H9 (cell line): ENCODE data around the gene DUSP6. TPM values are rescaled to one million over a fixed set of nuclear protein-coding genes. Genes with fewer than 3 reads are reported as not detected.

ENCODE experiments used
- DNase-seq: peaks from one replicate; pipeline ENCODE4 v3.0.0-alpha.2; 2017
- H2AFZ ChIP-seq: one replicate; pipeline ENCODE4 v1.6.1; 2013; ENCODE audit warnings: mild to moderate bottlenecking, low read length, control low read depth, moderate library complexity
- H2AK5ac ChIP-seq: 2 replicates; pipeline ENCODE4 v1.6.1; 2013; ENCODE audit warnings: low read length, control low read depth, mixed read lengths; ENCODE audit not compliant: insufficient read length
- H2BK120ac ChIP-seq: one replicate; pipeline ENCODE4 v1.6.1; 2013; ENCODE audit warnings: low read depth, mild to moderate bottlenecking, low read length, control low read depth, inconsistent platforms; ENCODE audit not compliant: poor library complexity, severe bottlenecking
- H2BK12ac ChIP-seq: 2 replicates; pipeline ENCODE4 v1.6.1; 2013; ENCODE audit warnings: low read length, control low read depth, mixed read lengths, low read depth; ENCODE audit not compliant: insufficient read length
- H2BK15ac ChIP-seq: 2 replicates; pipeline ENCODE4 v1.6.1; 2013; ENCODE audit warnings: low read depth, low read length, control low read depth
- H2BK20ac ChIP-seq: one replicate; pipeline ENCODE4 v1.6.1; 2013; ENCODE audit warnings: low read depth, mild to moderate bottlenecking, low read length, control low read depth, inconsistent platforms; ENCODE audit not compliant: poor library complexity, severe bottlenecking
- H2BK5ac ChIP-seq: 2 replicates; pipeline ENCODE4 v1.6.1; 2013; ENCODE audit warnings: low read length, control low read depth, mixed read lengths; ENCODE audit not compliant: insufficient read length
- H3K14ac ChIP-seq: 2 replicates; pipeline ENCODE4 v1.6.1; 2013; ENCODE audit warnings: low read length, control low read depth; ENCODE audit not compliant: insufficient read depth
- H3K18ac ChIP-seq: 2 replicates; pipeline ENCODE4 v1.6.1; 2013; ENCODE audit warnings: low read depth, mild to moderate bottlenecking, mixed read lengths, low read length, control low read depth; ENCODE audit not compliant: insufficient read length
- H3K23ac ChIP-seq: 2 replicates; pipeline ENCODE4 v1.6.1; 2013; ENCODE audit warnings: low read length, control low read depth, mixed read lengths, low read depth; ENCODE audit not compliant: insufficient read length
- H3K23me2 ChIP-seq: 2 replicates; pipeline ENCODE4 v1.6.1; 2013; ENCODE audit warnings: low read depth, mild to moderate bottlenecking, mixed read lengths, low read length, control low read depth; ENCODE audit not compliant: insufficient read length, poor library complexity, severe bottlenecking
- H3K27ac ChIP-seq: 2 replicates; pipeline ENCODE4 v1.5.1; 2013; ENCODE audit warnings: low read length, control low read depth, mixed read lengths, low read depth; ENCODE audit not compliant: insufficient read length
- H3K27me3 ChIP-seq: 2 replicates; pipeline ENCODE4 v1.6.1; 2013; ENCODE audit warnings: low read length, control low read depth, inconsistent platforms; ENCODE audit not compliant: insufficient read depth
- H3K4ac ChIP-seq: 2 replicates; pipeline ENCODE4 v1.6.1; 2013; ENCODE audit warnings: low read depth, mild to moderate bottlenecking, control low read depth, inconsistent platforms, low read length, moderate library complexity
- H3K4me1 ChIP-seq: 2 replicates; pipeline ENCODE4 v1.6.1; 2013; ENCODE audit warnings: low read length, control low read depth, inconsistent platforms; ENCODE audit not compliant: insufficient read depth
- H3K4me2 ChIP-seq: 2 replicates; pipeline ENCODE4 v1.6.1; 2013; ENCODE audit warnings: low read length, control low read depth, mixed read lengths; ENCODE audit not compliant: insufficient read length, insufficient read depth
- H3K56ac ChIP-seq: 2 replicates; pipeline ENCODE4 v1.6.1; 2013; ENCODE audit warnings: low read depth, mild to moderate bottlenecking, mixed read lengths, low read length, control low read depth; ENCODE audit not compliant: insufficient read length
- H3K79me1 ChIP-seq: 2 replicates; pipeline ENCODE4 v1.6.1; 2013; ENCODE audit warnings: low read depth, mild to moderate bottlenecking, moderate library complexity, low read length, control low read depth, inconsistent platforms; ENCODE audit not compliant: insufficient read depth, poor library complexity, severe bottlenecking
- H3K79me2 ChIP-seq: 2 replicates; pipeline ENCODE4 v1.6.1; 2013; ENCODE audit warnings: low read length, control low read depth, inconsistent platforms; ENCODE audit not compliant: insufficient read depth
- H3K9ac ChIP-seq: 2 replicates; pipeline ENCODE4 v1.6.1; 2013; ENCODE audit warnings: low read length, control low read depth, mixed read lengths; ENCODE audit not compliant: insufficient read length; ENCODE audit errors: extremely low read depth
- H3K9me3 ChIP-seq: one replicate; pipeline ENCODE4 v1.6.1; 2013; ENCODE audit warnings: low read depth, low read length, inconsistent platforms; ENCODE audit not compliant: control insufficient read depth
- H3T11ph ChIP-seq: one replicate; pipeline ENCODE4 v1.6.1; 2013; ENCODE audit warnings: mild to moderate bottlenecking, low read length, control low read depth, inconsistent platforms
- H4K20me1 ChIP-seq: one replicate; pipeline ENCODE4 v1.6.1; 2013; ENCODE audit not compliant: control insufficient read depth, insufficient read length, insufficient read depth
- H4K5ac ChIP-seq: 2 replicates; pipeline ENCODE4 v1.6.1; 2013; ENCODE audit warnings: low read depth, mild to moderate bottlenecking, mixed read lengths, low read length, control low read depth; ENCODE audit not compliant: insufficient read length
- H4K8ac ChIP-seq: replicated peaks from 2 replicates; pipeline ENCODE4 v1.6.1; 2013; ENCODE audit warnings: low read length, control low read depth, mixed read lengths, low read depth; ENCODE audit not compliant: insufficient read length
- H4K91ac ChIP-seq: 2 replicates; pipeline ENCODE4 v1.6.1; 2013; ENCODE audit warnings: low read depth, mild to moderate bottlenecking, moderate library complexity, mixed read lengths, low read length, control low read depth; ENCODE audit not compliant: insufficient read length
- H3K27ac Mint-ChIP-seq, 3 experiments: 2 replicates in 2 of 3; 3 replicates in 1 of 3; pipeline ENCODE4 v1.8.0; 2020 to 2021; ENCODE audit warnings: mixed read lengths in 3 of 3, mild to moderate bottlenecking in 1 of 3, moderate library complexity in 1 of 3
- H3K27me3 Mint-ChIP-seq: 2 replicates; pipeline ENCODE4 v1.8.0; 2021; ENCODE audit warnings: low read depth, mild to moderate bottlenecking, moderate library complexity, mixed read lengths
- H3K36me3 Mint-ChIP-seq, 3 experiments: 2 replicates in 2 of 3; 3 replicates in 1 of 3; pipeline ENCODE4 v1.8.0; 2020 to 2021; ENCODE audit warnings: low read depth in 3 of 3, mixed read lengths in 3 of 3; ENCODE audit not compliant: insufficient read depth in 1 of 3
- H3K4me1 Mint-ChIP-seq, 2 experiments: 2 replicates each; pipeline ENCODE4 v1.8.0; 2020; ENCODE audit warnings: mixed read lengths in 2 of 2
- H3K4me3 Mint-ChIP-seq, 2 experiments: 2 replicates in 1 of 2; 3 replicates in 1 of 2; pipeline ENCODE4 v1.8.0; 2020 to 2021; ENCODE audit warnings: mild to moderate bottlenecking in 2 of 2, mixed read lengths in 2 of 2, moderate library complexity in 1 of 2
- H3K9me3 Mint-ChIP-seq, 2 experiments: 2 replicates in 1 of 2; 3 replicates in 1 of 2; pipeline ENCODE4 v1.8.0; 2020; ENCODE audit warnings: mild to moderate bottlenecking in 2 of 2, mixed read lengths in 2 of 2, moderate library complexity in 1 of 2
- CTCF ChIP-seq: fragments of 200-600 bp; sonication (generic); conservative IDR thresholded peaks from 3 replicates; pipeline ENCODE4 v1.8.0; 2021; ENCODE audit warnings: antibody characterized with exemption, mild to moderate bottlenecking
- WGBS: extraction: QIAGEN DNeasy Blood & Tissue Kit; methylation state at CpG from one replicate; pipeline ENCODE4 v1.1.7; 2013; ENCODE audit warnings: missing lambda C conversion rate, low lambda C conversion rate, mixed read lengths; ENCODE audit not compliant: insufficient read length; ENCODE audit errors: extremely low coverage; 5-methylcytosine and 5-hydroxymethylcytosine counted together
- total RNA-seq: library from RNA; stranded (reverse); gene quantifications from 2 replicates; pipeline ENCODE4 v1.2.1, GENCODE V29; 2021

Gene DUSP6
- total RNA-seq, 1 experiment from 2014 or later: 35.3 TPM

DNA sequence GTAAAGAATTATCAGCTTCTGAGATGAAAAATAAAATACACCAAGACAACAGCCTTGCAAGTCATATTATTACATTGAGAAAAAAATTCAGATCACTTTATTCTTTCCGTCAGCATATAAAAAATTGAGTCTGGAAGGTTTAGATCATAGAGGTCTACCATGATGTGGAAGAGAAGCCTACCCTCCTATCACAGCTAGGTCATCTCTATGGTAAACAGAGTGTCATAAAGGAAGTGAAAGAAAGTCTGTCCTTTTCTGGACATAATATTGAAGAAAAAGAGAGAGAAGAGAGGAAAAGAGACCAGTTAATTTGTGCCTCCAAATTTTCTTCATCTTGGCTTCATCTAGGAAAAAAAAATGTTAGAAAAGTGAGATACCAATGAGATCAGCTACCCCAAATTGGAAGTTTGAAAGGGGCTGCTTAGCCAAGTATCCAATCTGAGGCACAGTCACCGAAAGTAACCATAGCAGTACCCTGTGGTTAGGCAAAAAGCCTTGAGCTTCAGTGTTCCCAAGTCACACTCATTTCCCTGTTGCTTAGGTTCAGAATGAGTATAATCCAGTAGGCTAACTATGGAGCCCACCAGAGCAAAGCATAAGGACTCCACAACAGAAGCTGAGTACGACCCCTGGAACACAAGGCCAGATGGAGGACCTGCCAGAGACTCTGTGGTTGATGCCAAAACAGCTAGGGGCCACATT lies 38.1 kb downstream of the DUSP6 start:
- Mint-ChIP-seq H3K27ac (no peak overlapping the region), H3K27me3 (peaks cover 3% of the 10 kb centered on the region; the same call in 1 of the 2 replicates), H3K4me1 (peaks cover 11 to 17% of the 10 kb centered on the region in 2 experiments), H3K9me3 (no peaks in the 10 kb centered on the region), H3K4me3 (no peak overlapping the region), H3K36me3 (no peaks in the 10 kb centered on the region)
- H2BK120ac ChIP-seq: no peak overlapping the region
- no peak overlapping the region for H2BK5ac ChIP-seq
- H3K23ac ChIP-seq: no peak overlapping the region
- no peak overlapping the region for H2BK15ac ChIP-seq
- no peaks in the 10 kb centered on the region for H3K79me1 ChIP-seq
- H3K4ac ChIP-seq: no peak overlapping the region
- H3K79me2 ChIP-seq: no peaks in the 10 kb centered on the region
- H3K4me1 ChIP-seq: no peaks in the 10 kb centered on the region; the same call in 1 of the 2 replicates
- no peak for DNase-seq
- H2BK12ac ChIP-seq: no peak overlapping the region
- no peak for TF ChIP-seq CTCF
- no CpG with 5 or more reads among the region's 3 CpGs for WGBS
- H3K27ac ChIP-seq: no peak overlapping the region
- H4K91ac ChIP-seq: no peak overlapping the region
- no peak overlapping the region for H3K9ac ChIP-seq
- no peak overlapping the region for H2BK20ac ChIP-seq
- no peak overlapping the region for H3K4me2 ChIP-seq
- H2AFZ ChIP-seq: no peak overlapping the region
- no peaks in the 10 kb centered on the region for H3K23me2 ChIP-seq
- H3K27me3 ChIP-seq: no peaks in the 10 kb centered on the region
- no peak overlapping the region for H3T11ph ChIP-seq
- no peaks in the 10 kb centered on the region for H3K9me3 ChIP-seq
- no peak overlapping the region for H4K8ac ChIP-seq
- no peaks in the 10 kb centered on the region for H4K20me1 ChIP-seq
- H3K18ac ChIP-seq: no peak overlapping the region
- no peak overlapping the region for H4K5ac ChIP-seq
- H3K56ac ChIP-seq: no peak overlapping the region
- H3K14ac ChIP-seq: no peak overlapping the region
- H2AK5ac ChIP-seq: no peak overlapping the region
